WTC11 (cell line): ENCODE results near the gene TFF3.

Source experiments
- ATF1 ChIP-seq: sonication (generic); formaldehyde crosslinking; IDR thresholded peaks from 2 replicates; pipeline ENCODE4 v1.8.1; 2023; ENCODE audit warnings: mild to moderate bottlenecking, moderate library complexity, missing genetic modification reagents
- CBFB ChIP-seq: sonication (generic); formaldehyde crosslinking; IDR thresholded peaks from 2 replicates; pipeline ENCODE4 v1.8.1; 2022; ENCODE audit warnings: mild to moderate bottlenecking, low read depth, missing genetic modification reagents
- CREB1 ChIP-seq: sonication (generic); formaldehyde crosslinking; IDR thresholded peaks from 2 replicates; pipeline ENCODE4 v1.8.0; 2023; ENCODE audit warnings: mild to moderate bottlenecking, missing genetic modification reagents
- FOXP4 ChIP-seq: sonication (generic); formaldehyde crosslinking; IDR thresholded peaks from 2 replicates; pipeline ENCODE4 v1.8.0; 2022; ENCODE audit warnings: mild to moderate bottlenecking, missing genetic modification reagents
- NFE2L1 ChIP-seq: sonication (generic); formaldehyde crosslinking; IDR thresholded peaks from 2 replicates; pipeline ENCODE4 v1.8.1; 2023; ENCODE audit warnings: missing genetic modification reagents
- NR2C2 ChIP-seq: sonication (generic); formaldehyde crosslinking; IDR thresholded peaks from 2 replicates; pipeline ENCODE4 v1.8.0; 2022; ENCODE audit warnings: mild to moderate bottlenecking, missing genetic modification reagents

- TF ChIP-seq NFE2L1 (CRISPR knock-in tag) (no peak), FOXP4 (no peak), NR2C2 (CRISPR knock-in tag) (no peak), CBFB (CRISPR knock-in tag) (no peak), ATF1 (no peak), CREB1 (CRISPR knock-in tag) (no peak)
Observed at GRCh38 chr21:42300956-42301355, 14.3 kb downstream of the TFF3 start.
